ENCODE measurements around the gene TMEM89. TPM values are rescaled to one million over a fixed set of nuclear protein-coding genes. Genes with fewer than 3 reads are reported as not detected.

The TMEM89 gene
- total and polyA plus RNA-seq, 2 of the 13 experiments (the other 11 are each of a cell fraction or from before 2014, with no cell fraction given) = 0.31 to 0.59 TPM

GRCh38 chr3:48662753-48663488 is 41.4 kb upstream of the TMEM89 start, which contains the start of gene CELSR3 (continued):
- no peak for TF ChIP-seq EEA1 (CRISPR knock-in tag; IDR thresholded peaks at IDR 0.05; ENCODE audit: borderline replicate concordance)
- TF ChIP-seq CSRNP1 (CRISPR knock-in tag; IDR thresholded peaks at IDR 0.05) = no peak
- 0 out of 2 replicates have a peak, but pooled peaks have one; percentile 44 for TF ChIP-seq PCBP1 (IDR thresholded peaks at IDR 0.05; ENCODE audit: borderline replicate concordance, low read depth, low read length)
- TF ChIP-seq ATF6 (CRISPR knock-in tag; conservative IDR thresholded peaks at IDR 0.05) = no peak
- no peak for TF ChIP-seq GRHL1 (CRISPR knock-in tag; conservative IDR thresholded peaks at IDR 0.05)
- no peak for TF ChIP-seq ATF5 (CRISPR knock-in tag; IDR thresholded peaks at IDR 0.05; ENCODE audit: low read depth)
- TF ChIP-seq DPF2 (CRISPR knock-in tag; IDR thresholded peaks at IDR 0.05; ENCODE audit: borderline replicate concordance, low read depth) = no peak
- TF ChIP-seq ZNF354B (CRISPR knock-in tag; IDR thresholded peaks at IDR 0.05) = no peak
- TF ChIP-seq, protein P1, sequence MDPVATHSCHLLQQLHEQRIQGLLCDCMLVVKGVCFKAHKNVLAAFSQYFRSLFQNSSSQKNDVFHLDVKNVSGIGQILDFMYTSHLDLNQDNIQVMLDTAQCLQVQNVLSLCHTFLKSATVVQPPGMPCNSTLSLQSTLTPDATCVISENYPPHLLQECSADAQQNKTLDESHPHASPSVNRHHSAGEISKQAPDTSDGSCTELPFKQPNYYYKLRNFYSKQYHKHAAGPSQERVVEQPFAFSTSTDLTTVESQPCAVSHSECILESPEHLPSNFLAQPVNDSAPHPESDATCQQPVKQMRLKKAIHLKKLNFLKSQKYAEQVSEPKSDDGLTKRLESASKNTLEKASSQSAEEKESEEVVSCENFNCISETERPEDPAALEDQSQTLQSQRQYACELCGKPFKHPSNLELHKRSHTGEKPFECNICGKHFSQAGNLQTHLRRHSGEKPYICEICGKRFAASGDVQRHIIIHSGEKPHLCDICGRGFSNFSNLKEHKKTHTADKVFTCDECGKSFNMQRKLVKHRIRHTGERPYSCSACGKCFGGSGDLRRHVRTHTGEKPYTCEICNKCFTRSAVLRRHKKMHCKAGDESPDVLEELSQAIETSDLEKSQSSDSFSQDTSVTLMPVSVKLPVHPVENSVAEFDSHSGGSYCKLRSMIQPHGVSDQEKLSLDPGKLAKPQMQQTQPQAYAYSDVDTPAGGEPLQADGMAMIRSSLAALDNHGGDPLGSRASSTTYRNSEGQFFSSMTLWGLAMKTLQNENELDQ (CRISPR knock-in tag; IDR thresholded peaks at IDR 0.05; ENCODE audit: borderline replicate concordance) = no peak
- peak; percentile 88 for TF ChIP-seq MIER2 (CRISPR knock-in tag; IDR thresholded peaks at IDR 0.05)
- TF ChIP-seq, protein P2, sequence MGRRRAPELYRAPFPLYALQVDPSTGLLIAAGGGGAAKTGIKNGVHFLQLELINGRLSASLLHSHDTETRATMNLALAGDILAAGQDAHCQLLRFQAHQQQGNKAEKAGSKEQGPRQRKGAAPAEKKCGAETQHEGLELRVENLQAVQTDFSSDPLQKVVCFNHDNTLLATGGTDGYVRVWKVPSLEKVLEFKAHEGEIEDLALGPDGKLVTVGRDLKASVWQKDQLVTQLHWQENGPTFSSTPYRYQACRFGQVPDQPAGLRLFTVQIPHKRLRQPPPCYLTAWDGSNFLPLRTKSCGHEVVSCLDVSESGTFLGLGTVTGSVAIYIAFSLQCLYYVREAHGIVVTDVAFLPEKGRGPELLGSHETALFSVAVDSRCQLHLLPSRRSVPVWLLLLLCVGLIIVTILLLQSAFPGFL (CRISPR knock-in tag; IDR thresholded peaks at IDR 0.05) = no peak
- no peak for TF ChIP-seq THAP8 (CRISPR knock-in tag; IDR thresholded peaks at IDR 0.05; ENCODE audit: borderline replicate concordance)
- no peak for TF ChIP-seq ASH2L (IDR thresholded peaks at IDR 0.05; ENCODE audit: insufficient read length, low read depth, low read length)
- no peak for TF ChIP-seq ZNF280B (CRISPR knock-in tag; IDR thresholded peaks at IDR 0.05; ENCODE audit: borderline replicate concordance)
- no peak for TF ChIP-seq ZNF572 (CRISPR knock-in tag; IDR thresholded peaks at IDR 0.05)
